PFSK-1 (cell line): ENCODE measurements around the gene CDIPT.

Source experiments
- FOXP2 ChIP-seq: optimal IDR thresholded peaks from 2 replicates; pipeline ENCODE3; 2011; ENCODE audit warnings: borderline replicate concordance, control low read depth, inconsistent platforms; ENCODE audit not compliant: insufficient read depth; ENCODE audit errors: extremely low read length, extremely low read depth
- POLR2AphosphoS5 ChIP-seq: IDR thresholded peaks from 2 replicates; pipeline ENCODE4 v1.6.1; 2012; ENCODE audit warnings: low read depth, mild to moderate bottlenecking, control low read depth, low read length, moderate library complexity
- SIN3A ChIP-seq: IDR thresholded peaks from 2 replicates; pipeline ENCODE4 v1.6.1; 2012; ENCODE audit warnings: mild to moderate bottlenecking, low read length, moderate library complexity, borderline replicate concordance; ENCODE audit not compliant: insufficient read depth
- TAF1 ChIP-seq: IDR thresholded peaks from 2 replicates; pipeline ENCODE4 v1.6.1; 2012; ENCODE audit warnings: low read length, control low read depth, borderline replicate concordance; ENCODE audit not compliant: insufficient read depth
- TF ChIP-seq, protein P1 (sequence below), 2 experiments: IDR thresholded peaks; 2 replicates each; pipeline versions ENCODE4 v1.6.1 to v1.8.0; 2011 to 2012; ENCODE audit warnings: low read depth in 2 of 2, low read length in 2 of 2, control low read depth in 1 of 2, inconsistent platforms in 1 of 2, mild to moderate bottlenecking in 1 of 2, moderate library complexity in 1 of 2; ENCODE audit not compliant: insufficient read depth in 1 of 2

CDIPT gene

GRCh38 chr16:29831490-29831889, 31.5 kb downstream of the CDIPT start:
- TF ChIP-seq, protein P1, sequence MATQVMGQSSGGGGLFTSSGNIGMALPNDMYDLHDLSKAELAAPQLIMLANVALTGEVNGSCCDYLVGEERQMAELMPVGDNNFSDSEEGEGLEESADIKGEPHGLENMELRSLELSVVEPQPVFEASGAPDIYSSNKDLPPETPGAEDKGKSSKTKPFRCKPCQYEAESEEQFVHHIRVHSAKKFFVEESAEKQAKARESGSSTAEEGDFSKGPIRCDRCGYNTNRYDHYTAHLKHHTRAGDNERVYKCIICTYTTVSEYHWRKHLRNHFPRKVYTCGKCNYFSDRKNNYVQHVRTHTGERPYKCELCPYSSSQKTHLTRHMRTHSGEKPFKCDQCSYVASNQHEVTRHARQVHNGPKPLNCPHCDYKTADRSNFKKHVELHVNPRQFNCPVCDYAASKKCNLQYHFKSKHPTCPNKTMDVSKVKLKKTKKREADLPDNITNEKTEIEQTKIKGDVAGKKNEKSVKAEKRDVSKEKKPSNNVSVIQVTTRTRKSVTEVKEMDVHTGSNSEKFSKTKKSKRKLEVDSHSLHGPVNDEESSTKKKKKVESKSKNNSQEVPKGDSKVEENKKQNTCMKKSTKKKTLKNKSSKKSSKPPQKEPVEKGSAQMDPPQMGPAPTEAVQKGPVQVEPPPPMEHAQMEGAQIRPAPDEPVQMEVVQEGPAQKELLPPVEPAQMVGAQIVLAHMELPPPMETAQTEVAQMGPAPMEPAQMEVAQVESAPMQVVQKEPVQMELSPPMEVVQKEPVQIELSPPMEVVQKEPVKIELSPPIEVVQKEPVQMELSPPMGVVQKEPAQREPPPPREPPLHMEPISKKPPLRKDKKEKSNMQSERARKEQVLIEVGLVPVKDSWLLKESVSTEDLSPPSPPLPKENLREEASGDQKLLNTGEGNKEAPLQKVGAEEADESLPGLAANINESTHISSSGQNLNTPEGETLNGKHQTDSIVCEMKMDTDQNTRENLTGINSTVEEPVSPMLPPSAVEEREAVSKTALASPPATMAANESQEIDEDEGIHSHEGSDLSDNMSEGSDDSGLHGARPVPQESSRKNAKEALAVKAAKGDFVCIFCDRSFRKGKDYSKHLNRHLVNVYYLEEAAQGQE (IDR thresholded peaks at IDR 0.05; ENCODE audit: insufficient read depth in 1 of 2, low read depth in 2 of 2, low read length in 2 of 2): no peak
- no peak for TF ChIP-seq SIN3A
- TF ChIP-seq POLR2AphosphoS5: no peak
- no peak for TF ChIP-seq FOXP2
- no peak for TF ChIP-seq TAF1

GRCh38 chr16:29830774-29831173, 32.3 kb downstream of the CDIPT start:
- TF ChIP-seq SIN3A (no peak), FOXP2 (no peak), POLR2AphosphoS5 (no peak), TAF1 (no peak)
- TF ChIP-seq, protein P1 (IDR thresholded peaks at IDR 0.05; ENCODE audit: insufficient read depth in 1 of 2, low read depth in 2 of 2, low read length in 2 of 2): no peak

DNA sequence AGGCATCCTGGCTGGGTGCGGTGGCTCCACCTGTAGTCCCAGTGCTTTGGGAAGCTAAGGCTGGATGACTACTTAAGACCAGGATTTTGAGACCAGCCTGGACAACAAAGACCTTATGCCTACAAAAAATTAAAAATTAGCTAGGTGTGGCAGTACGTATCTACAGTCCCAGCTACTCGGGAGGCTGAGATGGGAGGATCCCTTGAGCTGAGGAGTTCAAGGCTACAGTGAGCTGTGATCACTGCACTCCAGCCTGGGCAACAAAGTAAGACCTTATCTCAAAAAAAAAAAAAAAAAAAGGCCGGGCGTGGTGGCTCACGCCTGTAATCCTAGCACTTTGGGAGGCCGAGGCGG, 36.7 kb downstream of the CDIPT start:
- TF ChIP-seq, protein P1 (IDR thresholded peaks at IDR 0.05; ENCODE audit: insufficient read depth in 1 of 2, low read depth in 2 of 2, low read length in 2 of 2): no peak
- no peak for TF ChIP-seq POLR2AphosphoS5
- no peak for TF ChIP-seq TAF1
- no peak for TF ChIP-seq FOXP2
- TF ChIP-seq SIN3A: no peak

GRCh38 chr16:29825145-29826044, 37.6 kb downstream of the CDIPT start:
- TF ChIP-seq, protein P1 (IDR thresholded peaks at IDR 0.05; ENCODE audit: insufficient read depth in 1 of 2, low read depth in 2 of 2, low read length in 2 of 2): no peak
- TF ChIP-seq POLR2AphosphoS5 (no peak), SIN3A (no peak), FOXP2 (no peak), TAF1 (no peak)
